Measurements from ENCODE around the gene NDUFB5.

Gene NDUFB5

DNA sequence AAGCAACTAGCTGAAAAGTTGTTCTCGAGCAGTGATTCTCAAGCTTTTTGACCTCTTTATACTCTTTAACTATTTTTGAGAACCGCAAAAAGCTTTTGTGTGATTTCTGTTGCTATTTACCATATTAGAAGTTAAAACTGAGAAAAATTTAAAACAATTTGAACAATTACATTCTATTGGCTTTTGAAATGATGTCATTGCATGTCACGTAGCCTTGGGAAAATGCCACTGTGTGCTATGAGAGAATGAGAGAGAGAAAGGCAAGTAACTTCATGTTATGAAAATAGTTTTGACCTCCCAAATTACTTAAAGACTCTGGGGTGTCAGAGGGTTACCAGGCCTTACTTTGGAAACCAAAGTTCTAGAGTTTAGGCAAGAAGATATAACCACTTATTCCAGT, 56.3 kb downstream of the NDUFB5 start:
- Histone ChIP-seq H3K27ac (ENCODE audit: low read depth, low read length) (no peak overlapping the region), H3K79me2 (ENCODE audit: insufficient read depth, low read length) (peaks cover 97% of the 10 kb centered on the region), H3K9ac (ENCODE audit: low read length) (no peak overlapping the region), H4K20me1 (ENCODE audit: low read depth, low read length) (no peaks in the 10 kb centered on the region; the same call in 1 of the 2 replicates), H2AFZ (ENCODE audit: low read depth, low read length, severe bottlenecking) (no peak overlapping the region), H3K9me3 (ENCODE audit: insufficient read depth, low read length) (no peaks in the 10 kb centered on the region), H3K9me2 (replicated peaks; ENCODE audit: insufficient read depth, low read length) (no peaks in the 10 kb centered on the region), H3K27me3 (ENCODE audit: low read length) (no peaks in the 10 kb centered on the region), H3K36me3 (ENCODE audit: low read length) (no peaks in the 10 kb centered on the region), H3F3A (ENCODE audit: insufficient read depth) (no peaks in the 10 kb centered on the region; the same call in 1 of the 2 replicates), H3K4me3 (ENCODE audit: insufficient read depth, low read length, poor library complexity, severe bottlenecking) (no peak overlapping the region), H3K4me2 (ENCODE audit: low read depth, low read length, poor library complexity, severe bottlenecking) (no peak overlapping the region)
- TF ChIP-seq, protein P1, sequence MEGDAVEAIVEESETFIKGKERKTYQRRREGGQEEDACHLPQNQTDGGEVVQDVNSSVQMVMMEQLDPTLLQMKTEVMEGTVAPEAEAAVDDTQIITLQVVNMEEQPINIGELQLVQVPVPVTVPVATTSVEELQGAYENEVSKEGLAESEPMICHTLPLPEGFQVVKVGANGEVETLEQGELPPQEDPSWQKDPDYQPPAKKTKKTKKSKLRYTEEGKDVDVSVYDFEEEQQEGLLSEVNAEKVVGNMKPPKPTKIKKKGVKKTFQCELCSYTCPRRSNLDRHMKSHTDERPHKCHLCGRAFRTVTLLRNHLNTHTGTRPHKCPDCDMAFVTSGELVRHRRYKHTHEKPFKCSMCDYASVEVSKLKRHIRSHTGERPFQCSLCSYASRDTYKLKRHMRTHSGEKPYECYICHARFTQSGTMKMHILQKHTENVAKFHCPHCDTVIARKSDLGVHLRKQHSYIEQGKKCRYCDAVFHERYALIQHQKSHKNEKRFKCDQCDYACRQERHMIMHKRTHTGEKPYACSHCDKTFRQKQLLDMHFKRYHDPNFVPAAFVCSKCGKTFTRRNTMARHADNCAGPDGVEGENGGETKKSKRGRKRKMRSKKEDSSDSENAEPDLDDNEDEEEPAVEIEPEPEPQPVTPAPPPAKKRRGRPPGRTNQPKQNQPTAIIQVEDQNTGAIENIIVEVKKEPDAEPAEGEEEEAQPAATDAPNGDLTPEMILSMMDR (IDR thresholded peaks at IDR 0.05; ENCODE audit: insufficient read depth, low read length, poor library complexity, severe bottlenecking): no peak
- TF ChIP-seq EZH2phosphoT487 (conservative IDR thresholded peaks at IDR 0.05; ENCODE audit: low read length): no peak

- Histone ChIP-seq H3K9ac (ENCODE audit: low read length) (no peak overlapping the region), H3K27ac (ENCODE audit: low read depth, low read length) (no peak overlapping the region), H3K9me2 (replicated peaks; ENCODE audit: insufficient read depth, low read length) (no peaks in the 10 kb centered on the region), H3F3A (ENCODE audit: insufficient read depth) (no peaks in the 10 kb centered on the region; the same call in 1 of the 2 replicates), H3K4me2 (ENCODE audit: low read depth, low read length, poor library complexity, severe bottlenecking) (no peak overlapping the region), H3K27me3 (ENCODE audit: low read length) (no peaks in the 10 kb centered on the region), H3K4me3 (ENCODE audit: insufficient read depth, low read length, poor library complexity, severe bottlenecking) (no peak overlapping the region), H3K36me3 (ENCODE audit: low read length) (no peaks in the 10 kb centered on the region), H3K9me3 (ENCODE audit: insufficient read depth, low read length) (no peaks in the 10 kb centered on the region), H3K79me2 (ENCODE audit: insufficient read depth, low read length) (peaks cover 97% of the 10 kb centered on the region), H2AFZ (ENCODE audit: low read depth, low read length, severe bottlenecking) (no peak overlapping the region), H4K20me1 (ENCODE audit: low read depth, low read length) (no peaks in the 10 kb centered on the region; the same call in 1 of the 2 replicates)
- TF ChIP-seq EZH2phosphoT487 (conservative IDR thresholded peaks at IDR 0.05; ENCODE audit: low read length): no peak
- TF ChIP-seq, protein P1 (IDR thresholded peaks at IDR 0.05; ENCODE audit: insufficient read depth, low read length, poor library complexity, severe bottlenecking): no peak
Observed at GRCh38 chr3:179661777-179662176, 57.2 kb downstream of the NDUFB5 start.

GRCh38 chr3:179663093-179663492, 58.5 kb downstream of the NDUFB5 start:
- H3K27me3 ChIP-seq (ENCODE audit: low read length): no peaks in the 10 kb centered on the region
- no peak overlapping the region for H3K9ac ChIP-seq (ENCODE audit: low read length)
- no peak overlapping the region for H3K4me3 ChIP-seq (ENCODE audit: insufficient read depth, low read length, poor library complexity, severe bottlenecking)
- H2AFZ ChIP-seq (ENCODE audit: low read depth, low read length, severe bottlenecking): no peak overlapping the region
- no peaks in the 10 kb centered on the region; the same call in 1 of the 2 replicates for H3F3A ChIP-seq (ENCODE audit: insufficient read depth)
- TF ChIP-seq, protein P1 (IDR thresholded peaks at IDR 0.05; ENCODE audit: insufficient read depth, low read length, poor library complexity, severe bottlenecking): no peak
- TF ChIP-seq EZH2phosphoT487 (conservative IDR thresholded peaks at IDR 0.05; ENCODE audit: low read length): no peak
- no peaks in the 10 kb centered on the region for H3K9me3 ChIP-seq (ENCODE audit: insufficient read depth, low read length)
- no peak overlapping the region for H3K27ac ChIP-seq (ENCODE audit: low read depth, low read length)
- H3K36me3 ChIP-seq (ENCODE audit: low read length): no peaks in the 10 kb centered on the region
- H3K4me2 ChIP-seq (ENCODE audit: low read depth, low read length, poor library complexity, severe bottlenecking): no peak overlapping the region
- no peaks in the 10 kb centered on the region for H3K9me2 ChIP-seq (replicated peaks; ENCODE audit: insufficient read depth, low read length)
- no peaks in the 10 kb centered on the region; the same call in 1 of the 2 replicates for H4K20me1 ChIP-seq (ENCODE audit: low read depth, low read length)
- peaks cover 99% of the 10 kb centered on the region for H3K79me2 ChIP-seq (ENCODE audit: insufficient read depth, low read length)
